ENCODE data around the gene RECQL.

The RECQL gene

DNA sequence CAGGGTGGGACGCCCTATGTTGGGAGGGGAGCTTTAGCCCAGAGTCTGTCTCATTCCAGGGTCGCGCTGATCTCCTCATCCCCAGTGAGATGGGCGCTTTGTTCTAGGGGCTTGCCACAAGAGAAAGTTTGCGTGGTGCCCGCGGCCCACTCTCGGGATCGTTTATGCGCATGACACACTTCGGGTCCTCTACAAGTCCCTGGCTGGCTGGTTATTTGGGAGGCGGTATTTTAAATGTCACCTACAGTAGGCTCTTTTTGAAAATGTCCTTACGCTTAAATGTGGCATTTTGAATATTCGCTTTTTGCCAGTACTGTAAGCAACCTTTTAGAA lies 695 bp upstream of the RECQL start:
- H3K4me3 ChIP-seq (replicated peaks; ENCODE audit: low read depth, low read length) = peak overlapping the region; percentile 75
- no peak for DNase-seq (ENCODE audit: extremely low read depth, insufficient read length)
- TF ChIP-seq, protein P1, sequence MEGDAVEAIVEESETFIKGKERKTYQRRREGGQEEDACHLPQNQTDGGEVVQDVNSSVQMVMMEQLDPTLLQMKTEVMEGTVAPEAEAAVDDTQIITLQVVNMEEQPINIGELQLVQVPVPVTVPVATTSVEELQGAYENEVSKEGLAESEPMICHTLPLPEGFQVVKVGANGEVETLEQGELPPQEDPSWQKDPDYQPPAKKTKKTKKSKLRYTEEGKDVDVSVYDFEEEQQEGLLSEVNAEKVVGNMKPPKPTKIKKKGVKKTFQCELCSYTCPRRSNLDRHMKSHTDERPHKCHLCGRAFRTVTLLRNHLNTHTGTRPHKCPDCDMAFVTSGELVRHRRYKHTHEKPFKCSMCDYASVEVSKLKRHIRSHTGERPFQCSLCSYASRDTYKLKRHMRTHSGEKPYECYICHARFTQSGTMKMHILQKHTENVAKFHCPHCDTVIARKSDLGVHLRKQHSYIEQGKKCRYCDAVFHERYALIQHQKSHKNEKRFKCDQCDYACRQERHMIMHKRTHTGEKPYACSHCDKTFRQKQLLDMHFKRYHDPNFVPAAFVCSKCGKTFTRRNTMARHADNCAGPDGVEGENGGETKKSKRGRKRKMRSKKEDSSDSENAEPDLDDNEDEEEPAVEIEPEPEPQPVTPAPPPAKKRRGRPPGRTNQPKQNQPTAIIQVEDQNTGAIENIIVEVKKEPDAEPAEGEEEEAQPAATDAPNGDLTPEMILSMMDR (IDR thresholded peaks at IDR 0.05; ENCODE audit: insufficient read depth, low read length, poor library complexity, severe bottlenecking) = no peak
- H3K36me3 ChIP-seq (ENCODE audit: control insufficient read depth, insufficient read depth, low read length) = peaks cover 4% of the 10 kb centered on the region
- H3K27me3 ChIP-seq (replicated peaks; ENCODE audit: control insufficient read depth, insufficient read depth, low read length) = no peaks in the 10 kb centered on the region

DNA sequence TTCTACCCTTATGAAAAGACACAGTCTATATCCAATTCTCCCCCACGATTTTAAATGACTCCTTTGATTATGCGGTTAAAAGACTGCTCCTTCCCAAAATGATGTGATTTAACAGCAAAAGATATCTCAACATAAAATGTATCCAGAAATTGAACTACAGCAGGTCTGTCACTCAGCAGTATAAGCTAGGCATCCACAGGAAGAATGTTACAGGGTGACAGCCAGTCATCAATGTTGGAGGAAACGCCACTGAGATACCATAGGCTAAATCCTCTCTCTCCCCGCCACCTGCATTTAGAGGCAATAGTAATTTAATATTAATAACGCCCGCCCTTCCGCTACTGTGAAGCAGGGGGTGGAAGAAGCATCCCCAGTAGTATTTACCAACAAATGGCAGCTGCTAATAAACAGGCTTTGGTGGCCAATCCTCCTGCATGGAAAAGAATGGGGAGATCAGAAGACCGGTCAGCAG lies 613 bp downstream of the RECQL start:
- Histone ChIP-seq H3K4me3 (replicated peaks; ENCODE audit: low read depth, low read length) (peak overlapping the region; percentile 75), H3K36me3 (ENCODE audit: control insufficient read depth, insufficient read depth, low read length) (peaks cover 12% of the 10 kb centered on the region), H3K27me3 (replicated peaks; ENCODE audit: control insufficient read depth, insufficient read depth, low read length) (no peaks in the 10 kb centered on the region)
- DNase-seq (ENCODE audit: extremely low read depth, insufficient read length) = no peak
- TF ChIP-seq, protein P1 (IDR thresholded peaks at IDR 0.05; ENCODE audit: insufficient read depth, low read length, poor library complexity, severe bottlenecking) = no peak

DNA sequence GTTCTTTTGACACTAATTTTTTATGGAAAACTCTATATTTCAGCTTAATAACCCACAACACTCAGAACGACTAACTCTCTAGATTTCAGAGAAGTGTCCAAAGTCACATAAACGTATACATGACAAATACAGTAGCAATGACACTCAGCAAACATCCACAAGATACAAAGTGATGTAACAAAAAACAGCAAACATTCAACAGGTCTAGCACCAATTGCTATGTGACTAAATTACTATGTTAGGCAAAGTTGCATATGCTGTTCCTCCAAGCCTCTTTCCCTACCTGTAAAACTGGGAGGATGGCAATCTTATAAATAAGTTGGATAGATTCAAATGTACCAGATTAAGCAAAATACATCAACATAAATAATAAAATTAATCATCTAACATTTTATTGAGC lies 1.7 kb downstream of the RECQL start:
- Histone ChIP-seq H3K36me3 (ENCODE audit: control insufficient read depth, insufficient read depth, low read length) (peaks cover 14% of the 10 kb centered on the region), H3K4me3 (replicated peaks; ENCODE audit: low read depth, low read length) (peak overlapping the region; percentile 75), H3K27me3 (replicated peaks; ENCODE audit: control insufficient read depth, insufficient read depth, low read length) (no peaks in the 10 kb centered on the region)
- no peak for DNase-seq (ENCODE audit: extremely low read depth, insufficient read length)
- TF ChIP-seq, protein P1 (IDR thresholded peaks at IDR 0.05; ENCODE audit: insufficient read depth, low read length, poor library complexity, severe bottlenecking) = no peak

DNA sequence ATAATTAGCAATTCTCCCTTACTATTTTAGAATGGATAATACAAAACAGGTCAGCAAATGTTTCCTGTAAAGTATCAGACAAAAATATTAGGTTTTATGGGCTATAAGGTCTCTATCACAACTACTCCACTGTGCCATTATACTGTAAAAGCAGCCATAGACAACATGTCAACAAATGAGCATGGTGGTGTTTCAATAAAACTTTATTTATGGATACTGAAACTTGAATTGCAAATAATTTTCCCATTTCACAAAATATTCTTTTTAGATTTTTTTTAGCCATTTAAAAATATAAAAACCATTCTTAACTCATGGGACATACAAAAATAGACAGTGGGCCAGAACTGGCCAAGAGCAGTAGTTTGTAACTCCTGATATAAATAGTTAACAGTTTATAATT lies 15.4 kb downstream of the RECQL start:
- H3K4me3 ChIP-seq (replicated peaks; ENCODE audit: low read depth, low read length) = no peak overlapping the region
- H3K27me3 ChIP-seq (replicated peaks; ENCODE audit: control insufficient read depth, insufficient read depth, low read length) = no peaks in the 10 kb centered on the region
- TF ChIP-seq, protein P1 (IDR thresholded peaks at IDR 0.05; ENCODE audit: insufficient read depth, low read length, poor library complexity, severe bottlenecking) = no peak
- no peak for DNase-seq (ENCODE audit: extremely low read depth, insufficient read length)
- peaks cover 3% of the 10 kb centered on the region for H3K36me3 ChIP-seq (ENCODE audit: control insufficient read depth, insufficient read depth, low read length)

DNA sequence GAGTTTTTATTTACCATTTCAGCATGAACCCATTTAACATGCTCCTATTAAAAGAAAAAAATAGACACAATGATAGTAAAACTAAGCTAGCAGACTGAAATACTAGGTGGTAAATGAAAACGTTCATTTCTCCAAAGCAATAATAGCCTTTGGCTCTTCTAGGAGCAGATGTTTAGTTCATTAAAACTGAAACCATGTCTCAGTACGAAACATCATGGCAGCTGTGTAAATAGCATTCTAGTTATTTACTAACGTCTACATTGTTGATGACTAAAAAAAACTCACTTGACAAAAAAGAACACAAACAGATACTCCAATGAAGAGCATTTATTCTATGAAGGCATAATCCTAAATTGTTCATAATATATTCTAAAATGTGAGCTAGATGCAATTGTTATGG lies 17.9 kb downstream of the RECQL start:
- Histone ChIP-seq H3K36me3 (ENCODE audit: control insufficient read depth, insufficient read depth, low read length) (peaks cover 12% of the 10 kb centered on the region), H3K27me3 (replicated peaks; ENCODE audit: control insufficient read depth, insufficient read depth, low read length) (no peaks in the 10 kb centered on the region), H3K4me3 (replicated peaks; ENCODE audit: low read depth, low read length) (no peak overlapping the region)
- DNase-seq (ENCODE audit: extremely low read depth, insufficient read length) = no peak
- TF ChIP-seq, protein P1 (IDR thresholded peaks at IDR 0.05; ENCODE audit: insufficient read depth, low read length, poor library complexity, severe bottlenecking) = no peak

DNA sequence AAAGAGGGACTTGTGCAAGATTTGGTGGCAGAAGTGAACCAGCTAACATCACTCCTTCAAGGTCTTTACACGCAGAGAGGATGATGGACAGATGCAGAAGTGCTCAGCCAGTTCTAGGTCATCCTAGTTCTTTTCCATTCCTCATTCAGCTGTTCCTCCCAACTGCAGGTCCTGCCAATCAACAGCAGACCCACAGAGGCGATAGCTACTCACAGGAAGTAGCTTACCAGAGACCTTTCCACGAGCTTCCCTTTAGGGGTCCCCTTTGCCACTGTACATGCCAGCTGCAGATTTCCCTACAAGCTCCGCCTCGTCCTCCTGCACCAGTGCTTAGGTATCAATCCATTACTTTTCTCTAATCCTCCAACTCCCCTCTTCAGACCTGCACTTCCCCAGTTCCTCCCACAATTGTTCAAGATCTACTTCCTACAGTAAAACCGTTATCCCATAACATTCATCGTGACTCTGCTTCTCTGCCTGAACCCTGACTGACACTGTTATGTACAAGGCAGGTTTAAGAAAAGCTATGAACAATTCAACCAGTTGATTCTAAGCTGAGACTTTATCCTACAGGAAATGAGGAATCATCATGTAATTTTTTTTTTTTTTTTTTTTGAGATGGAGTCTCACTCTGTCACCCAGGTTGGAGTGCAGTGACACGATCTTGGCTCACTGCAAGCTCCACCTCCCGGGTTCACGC lies 22.5 kb downstream of the RECQL start:
- no peak overlapping the region for H3K4me3 ChIP-seq (replicated peaks; ENCODE audit: low read depth, low read length)
- peaks cover 12% of the 10 kb centered on the region for H3K36me3 ChIP-seq (ENCODE audit: control insufficient read depth, insufficient read depth, low read length)
- TF ChIP-seq, protein P1 (IDR thresholded peaks at IDR 0.05; ENCODE audit: insufficient read depth, low read length, poor library complexity, severe bottlenecking) = no peak
- no peaks in the 10 kb centered on the region for H3K27me3 ChIP-seq (replicated peaks; ENCODE audit: control insufficient read depth, insufficient read depth, low read length)
- no peak for DNase-seq (ENCODE audit: extremely low read depth, insufficient read length)
